ENCODE measurements around the gene OR2G6. TPM values are rescaled to one million over a fixed set of nuclear protein-coding genes. Genes with fewer than 3 reads are reported as not detected.
"Not testable (repeated sequence)": the region's sequence is repeated elsewhere in the genome, so short reads cannot be mapped to it uniquely, and the experiment has no call there.

OR2G6 gene
- total RNA-seq, 2 donors from 2014 or later: not detected

DNA sequence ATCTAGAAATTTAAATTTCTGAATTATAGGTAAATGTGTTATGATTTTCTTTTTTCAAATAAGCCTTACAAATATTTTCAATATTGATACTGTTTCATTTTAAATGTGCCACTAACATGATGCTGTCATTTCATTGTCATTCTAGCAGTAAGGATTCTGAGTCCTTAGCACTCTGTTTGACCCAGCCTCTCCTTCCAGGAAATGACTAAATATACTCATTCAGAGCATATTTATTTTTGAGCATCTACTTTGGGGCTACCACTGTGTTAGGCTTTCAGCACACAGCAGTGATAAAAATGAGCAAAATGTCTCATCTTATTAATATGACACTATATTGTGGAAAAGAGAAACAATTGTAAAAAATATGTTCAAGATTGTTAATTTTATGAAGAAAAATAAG lies 2.3 kb downstream of the OR2G6 start:
- DNase-seq; H3K4me1 ChIP-seq; H3K4me3 ChIP-seq; H3K27me3 ChIP-seq; H3K27ac ChIP-seq; H3K36me3 ChIP-seq (replicated peaks in 1 of 2; ENCODE audit: insufficient read depth in 1 of 2, low read depth in 2 of 2); H3K9me3 ChIP-seq; ATAC-seq; intact Hi-C loops (cut with DNase I): not testable (repeated sequence)

DNA sequence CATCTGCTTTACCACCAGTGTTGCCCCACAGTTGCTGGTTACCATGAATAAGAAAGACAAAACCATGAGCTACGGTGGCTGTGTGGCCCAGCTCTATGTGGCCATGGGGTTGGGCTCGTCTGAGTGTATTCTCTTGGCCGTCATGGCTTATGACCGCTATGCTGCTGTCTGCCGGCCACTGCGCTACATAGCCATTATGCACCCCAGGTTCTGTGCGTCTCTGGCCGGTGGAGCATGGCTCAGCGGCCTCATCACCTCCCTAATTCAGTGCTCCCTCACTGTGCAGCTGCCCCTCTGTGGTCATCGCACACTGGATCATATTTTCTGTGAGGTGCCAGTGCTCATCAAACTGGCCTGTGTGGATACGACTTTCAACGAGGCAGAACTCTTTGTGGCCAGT lies 14.0 kb downstream of the OR2G6 start:
- Histone ChIP-seq H3K9me3 (peaks cover 0 to 8% (median 0%) of the 10 kb centered on the region in 3 donors), H3K36me3 (replicated peaks in 1 of 2; ENCODE audit: insufficient read depth in 1 of 2, low read depth in 2 of 2) (no peaks in the 10 kb centered on the region), H3K4me3 (no peak overlapping the region), H3K4me1 (no peaks in the 10 kb centered on the region), H3K27ac (no peak overlapping the region), H3K27me3 (no peaks in the 10 kb centered on the region)
- no peak for TF ChIP-seq POLR2A (IDR thresholded peaks at IDR 0.05)
- TF ChIP-seq, protein P1, sequence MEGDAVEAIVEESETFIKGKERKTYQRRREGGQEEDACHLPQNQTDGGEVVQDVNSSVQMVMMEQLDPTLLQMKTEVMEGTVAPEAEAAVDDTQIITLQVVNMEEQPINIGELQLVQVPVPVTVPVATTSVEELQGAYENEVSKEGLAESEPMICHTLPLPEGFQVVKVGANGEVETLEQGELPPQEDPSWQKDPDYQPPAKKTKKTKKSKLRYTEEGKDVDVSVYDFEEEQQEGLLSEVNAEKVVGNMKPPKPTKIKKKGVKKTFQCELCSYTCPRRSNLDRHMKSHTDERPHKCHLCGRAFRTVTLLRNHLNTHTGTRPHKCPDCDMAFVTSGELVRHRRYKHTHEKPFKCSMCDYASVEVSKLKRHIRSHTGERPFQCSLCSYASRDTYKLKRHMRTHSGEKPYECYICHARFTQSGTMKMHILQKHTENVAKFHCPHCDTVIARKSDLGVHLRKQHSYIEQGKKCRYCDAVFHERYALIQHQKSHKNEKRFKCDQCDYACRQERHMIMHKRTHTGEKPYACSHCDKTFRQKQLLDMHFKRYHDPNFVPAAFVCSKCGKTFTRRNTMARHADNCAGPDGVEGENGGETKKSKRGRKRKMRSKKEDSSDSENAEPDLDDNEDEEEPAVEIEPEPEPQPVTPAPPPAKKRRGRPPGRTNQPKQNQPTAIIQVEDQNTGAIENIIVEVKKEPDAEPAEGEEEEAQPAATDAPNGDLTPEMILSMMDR (IDR thresholded peaks at IDR 0.05): no peak
- no peak for ATAC-seq
- intact Hi-C loops (cut with DNase I): no loop called here
- 64 to 75% methylated on average over 8 to 12 of the region's 12 CpGs for WGBS, 2 donors
- no peak for DNase-seq

DNA sequence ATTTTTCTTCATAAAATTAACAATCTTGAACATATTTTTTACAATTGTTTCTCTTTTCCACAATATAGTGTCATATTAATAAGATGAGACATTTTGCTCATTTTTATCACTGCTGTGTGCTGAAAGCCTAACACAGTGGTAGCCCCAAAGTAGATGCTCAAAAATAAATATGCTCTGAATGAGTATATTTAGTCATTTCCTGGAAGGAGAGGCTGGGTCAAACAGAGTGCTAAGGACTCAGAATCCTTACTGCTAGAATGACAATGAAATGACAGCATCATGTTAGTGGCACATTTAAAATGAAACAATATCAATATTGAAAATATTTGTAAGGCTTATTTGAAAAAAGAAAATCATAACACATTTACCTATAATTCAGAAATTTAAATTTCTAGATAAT lies 29.6 kb downstream of the OR2G6 start:
- H3K27ac ChIP-seq; DNase-seq; H3K4me1 ChIP-seq; H3K36me3 ChIP-seq (replicated peaks in 1 of 2; ENCODE audit: insufficient read depth in 1 of 2, low read depth in 2 of 2); H3K9me3 ChIP-seq; H3K4me3 ChIP-seq; ATAC-seq; intact Hi-C loops (cut with DNase I); H3K27me3 ChIP-seq: not testable (repeated sequence)

DNA sequence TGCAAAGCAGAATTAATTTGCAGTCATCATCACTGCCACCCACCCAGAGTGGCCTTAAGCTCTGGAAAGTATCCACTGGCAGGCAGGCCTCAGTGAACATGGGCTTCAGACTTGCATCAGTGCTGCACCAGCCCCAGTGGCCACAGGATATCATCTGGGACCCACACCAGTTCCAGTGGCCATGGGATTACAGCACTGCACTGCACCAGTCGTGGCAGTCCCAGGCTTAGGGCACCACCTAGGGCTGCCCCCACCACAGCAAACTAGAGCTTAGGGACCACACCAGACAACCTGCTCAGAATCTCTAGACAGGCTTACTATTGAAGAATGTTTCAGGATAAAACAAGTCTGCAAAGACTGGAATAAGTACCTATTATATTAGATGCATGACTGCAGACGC lies 39.5 kb downstream of the OR2G6 start:
- H3K9me3 ChIP-seq; H3K4me1 ChIP-seq; H3K36me3 ChIP-seq (replicated peaks in 1 of 2; ENCODE audit: insufficient read depth in 1 of 2, low read depth in 2 of 2); H3K4me3 ChIP-seq; intact Hi-C loops (cut with DNase I); DNase-seq; H3K27me3 ChIP-seq; H3K27ac ChIP-seq; ATAC-seq: not testable (repeated sequence)
- WGBS, 2 donors: no CpG with 5 or more reads among the region's 2 CpGs

DNA sequence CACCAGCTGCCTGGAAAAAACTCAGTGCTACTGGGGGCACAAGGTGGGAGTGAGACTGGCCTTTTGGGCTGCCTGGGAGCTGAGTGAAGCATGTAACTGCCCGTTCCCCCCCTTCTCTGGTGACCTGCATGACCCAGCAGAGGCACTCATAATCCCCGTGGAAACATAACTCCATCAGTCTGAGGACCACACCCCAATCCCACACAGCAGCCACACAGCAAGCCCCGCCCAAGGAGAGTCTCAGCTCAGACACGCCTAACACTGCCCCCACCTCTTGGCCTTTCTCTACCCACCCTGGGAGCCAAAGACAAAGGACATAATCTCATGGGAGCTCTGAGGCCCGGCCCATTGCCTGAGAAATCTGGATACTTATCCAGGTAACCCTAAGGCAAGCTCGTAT lies 43.2 kb downstream of the OR2G6 start:
- DNase-seq; H3K36me3 ChIP-seq (replicated peaks in 1 of 2; ENCODE audit: insufficient read depth in 1 of 2, low read depth in 2 of 2); H3K4me3 ChIP-seq; H3K27me3 ChIP-seq; ATAC-seq; intact Hi-C loops (cut with DNase I); H3K4me1 ChIP-seq; H3K9me3 ChIP-seq; H3K27ac ChIP-seq: not testable (repeated sequence)
- no CpG with 5 or more reads among the region's 6 CpGs for WGBS, 2 donors

DNA sequence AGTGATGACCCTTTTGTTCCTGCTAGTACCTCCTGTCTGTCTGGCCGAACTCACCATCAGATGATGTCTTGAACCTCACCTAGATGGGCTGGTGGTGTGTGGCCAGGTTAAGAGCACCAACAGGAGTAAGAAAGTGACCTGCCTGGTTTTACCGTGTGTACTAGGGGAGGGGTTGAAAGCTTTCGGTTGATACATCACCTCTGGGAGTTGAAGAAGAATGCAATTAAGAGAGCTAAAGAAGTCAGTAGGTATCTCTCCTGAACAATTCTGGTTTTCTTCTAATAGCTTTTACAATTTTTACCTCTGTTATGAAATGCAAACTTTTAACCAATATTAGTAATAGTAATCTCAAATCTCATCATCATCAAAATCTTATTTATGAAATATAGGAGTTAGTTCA lies 54.8 kb downstream of the OR2G6 start, which contains the start of gene OR2T29:
Gene OR2T29, minus strand, starts transcription at position 101 of the 400 bp plus-strand sequence. CDS start 3,281 bp downstream, outside the sequence.
- not testable (repeated sequence) for DNase-seq

DNA sequence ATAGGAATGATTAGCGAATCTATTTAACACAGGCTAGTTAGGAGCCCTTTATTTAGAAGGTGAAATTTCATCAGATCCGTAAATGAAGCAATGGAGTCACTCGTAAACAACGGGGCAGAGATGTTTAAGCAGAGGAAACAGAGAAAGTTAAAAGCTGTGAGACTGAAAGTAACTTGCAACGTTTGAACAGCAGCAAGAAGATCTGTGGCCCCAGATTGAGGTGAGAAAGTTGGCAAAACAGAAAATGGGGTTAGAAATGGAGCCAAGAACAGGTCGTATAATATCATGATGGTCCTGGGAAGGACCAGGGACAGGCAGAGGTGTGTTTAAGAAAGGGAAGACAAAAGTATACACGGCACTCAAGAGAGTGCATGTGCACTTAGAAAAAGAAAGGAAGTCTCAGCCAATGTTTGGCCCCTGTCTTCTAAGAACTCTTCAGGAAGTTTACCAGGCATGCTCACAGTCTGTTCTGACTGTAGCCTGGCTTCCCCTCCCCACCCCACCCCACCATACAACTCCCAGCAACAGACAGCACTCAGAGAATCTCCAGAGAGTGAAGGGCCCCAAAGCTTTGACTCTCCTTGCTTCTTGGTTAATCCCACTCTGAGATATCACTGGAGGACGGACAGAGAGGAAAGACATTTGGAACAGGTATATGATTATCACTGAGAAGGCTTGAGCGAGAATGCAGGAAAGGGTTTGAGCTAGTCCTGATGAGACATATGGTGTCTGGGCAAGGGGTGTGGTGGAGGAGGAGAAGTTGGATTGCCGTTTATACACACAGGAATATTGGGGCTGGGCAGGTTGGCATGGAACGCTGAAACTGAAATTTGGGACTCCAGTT lies 57.9 kb downstream of the OR2G6 start:
- H3K27me3 ChIP-seq; H3K4me3 ChIP-seq; H3K36me3 ChIP-seq (replicated peaks in 1 of 2; ENCODE audit: insufficient read depth in 1 of 2, low read depth in 2 of 2); H3K9me3 ChIP-seq; ATAC-seq; intact Hi-C loops (cut with DNase I); H3K4me1 ChIP-seq; H3K27ac ChIP-seq; DNase-seq: not testable (repeated sequence)
- 51 to 57% methylated on average over 9 to 11 of the region's 11 CpGs for WGBS, 2 donors

More for the DNA sequence above, 54.8 kb downstream of the OR2G6 start, which contains the start of gene OR2T29:
- ATAC-seq; intact Hi-C loops (cut with DNase I); H3K36me3 ChIP-seq (replicated peaks in 1 of 2; ENCODE audit: insufficient read depth in 1 of 2, low read depth in 2 of 2); H3K27me3 ChIP-seq; H3K27ac ChIP-seq; H3K4me3 ChIP-seq; H3K9me3 ChIP-seq; H3K4me1 ChIP-seq: not testable (repeated sequence)
- WGBS, 2 donors: 30 to 53% methylated on average over 1 to 2 of the region's 3 CpGs

DNA sequence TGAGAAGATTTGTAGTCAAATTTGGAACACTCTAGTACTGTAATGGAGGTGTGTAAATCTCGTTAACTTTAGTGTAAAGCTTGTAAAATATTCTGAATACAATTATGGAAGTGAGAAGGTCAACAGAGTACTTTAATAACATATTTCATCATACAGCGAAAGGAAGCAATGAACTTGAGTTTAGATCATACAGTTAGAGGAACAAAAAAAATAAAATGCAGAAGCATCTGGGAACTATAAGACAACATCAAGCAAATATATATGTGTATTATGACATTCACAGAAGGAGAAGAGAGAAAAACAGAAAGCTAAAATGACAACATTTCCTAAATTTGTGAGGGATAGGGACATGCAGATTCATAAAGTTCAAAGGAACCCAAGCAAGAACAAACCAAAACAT lies 61.2 kb downstream of the OR2G6 start:
- ATAC-seq; intact Hi-C loops (cut with DNase I); H3K27me3 ChIP-seq; H3K4me3 ChIP-seq; H3K27ac ChIP-seq; H3K4me1 ChIP-seq; H3K36me3 ChIP-seq (replicated peaks in 1 of 2; ENCODE audit: insufficient read depth in 1 of 2, low read depth in 2 of 2); H3K9me3 ChIP-seq; DNase-seq: not testable (repeated sequence)
- WGBS, 2 donors: 16 to 36% methylated on average over 2 of the region's 2 CpGs

DNA sequence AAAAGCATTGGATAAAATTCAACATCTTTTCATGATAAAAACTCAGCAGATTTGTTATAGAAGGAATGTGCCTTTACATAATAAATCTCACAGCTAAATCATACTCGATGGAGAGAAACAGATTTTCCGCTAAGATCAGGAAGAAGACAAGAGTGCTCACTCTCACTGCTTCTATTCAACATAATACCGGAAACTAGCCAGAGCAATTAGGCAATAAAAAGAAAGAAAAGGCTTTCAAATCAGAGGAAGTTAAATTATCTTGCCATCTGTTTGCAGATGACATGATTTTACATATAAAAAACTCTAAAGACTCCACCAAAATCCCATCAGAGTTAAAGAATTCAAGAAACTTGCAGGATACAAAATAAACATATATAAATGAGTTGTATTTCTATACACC lies 62.9 kb downstream of the OR2G6 start:
- ATAC-seq; H3K9me3 ChIP-seq; H3K27me3 ChIP-seq; H3K4me3 ChIP-seq; DNase-seq; H3K27ac ChIP-seq; H3K36me3 ChIP-seq (replicated peaks in 1 of 2; ENCODE audit: insufficient read depth in 1 of 2, low read depth in 2 of 2); H3K4me1 ChIP-seq; intact Hi-C loops (cut with DNase I): not testable (repeated sequence)
- WGBS, 2 donors: 48 to 72% methylated on average over 3 of the region's 3 CpGs

DNA sequence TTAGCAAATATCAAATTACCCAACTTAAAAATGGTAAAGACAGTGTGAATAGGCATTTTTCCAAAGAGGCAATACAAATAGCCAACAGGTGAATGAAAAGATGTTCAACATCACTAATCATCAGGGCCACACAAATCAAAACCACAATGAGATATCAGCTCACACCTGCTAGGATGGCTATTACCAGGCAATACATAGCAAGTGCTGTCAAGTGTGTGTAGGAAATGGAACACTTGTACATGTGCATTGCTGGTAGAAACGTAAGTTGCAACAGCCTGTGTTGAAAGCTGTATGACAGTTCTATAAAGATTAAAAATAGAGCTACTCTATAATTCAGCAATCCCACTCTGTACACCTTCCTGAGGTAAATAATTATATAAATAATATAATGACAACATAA lies 64.2 kb downstream of the OR2G6 start:
- intact Hi-C loops (cut with DNase I); H3K27ac ChIP-seq; DNase-seq; ATAC-seq; H3K4me1 ChIP-seq; H3K4me3 ChIP-seq; H3K9me3 ChIP-seq; H3K36me3 ChIP-seq (replicated peaks in 1 of 2; ENCODE audit: insufficient read depth in 1 of 2, low read depth in 2 of 2); H3K27me3 ChIP-seq: not testable (repeated sequence)
- no CpG with 5 or more reads among the region's 1 CpG for WGBS, 2 donors

DNA sequence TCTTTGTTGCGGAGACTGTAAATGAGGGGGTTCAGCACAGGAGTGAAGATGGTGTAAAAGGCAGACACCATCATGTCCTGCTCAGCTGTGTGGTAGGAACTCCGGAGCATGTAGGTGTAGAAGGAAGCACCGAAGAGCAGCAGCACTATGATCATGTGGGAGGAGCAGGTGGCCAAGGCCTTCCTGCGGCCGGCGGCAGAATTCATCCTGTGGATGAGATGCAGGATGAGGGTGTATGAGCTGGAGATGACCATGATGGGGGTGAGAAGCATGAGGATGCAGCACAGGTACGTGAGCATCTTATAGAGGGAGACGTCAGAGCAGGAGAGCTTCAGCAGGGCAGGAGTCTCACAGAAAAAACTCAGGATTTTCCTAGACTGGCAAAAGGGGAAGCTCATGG lies 66.0 kb downstream of the OR2G6 start:
- H3K4me1 ChIP-seq; H3K36me3 ChIP-seq (replicated peaks in 1 of 2; ENCODE audit: insufficient read depth in 1 of 2, low read depth in 2 of 2); DNase-seq; H3K4me3 ChIP-seq; ATAC-seq; H3K9me3 ChIP-seq; H3K27ac ChIP-seq; H3K27me3 ChIP-seq; intact Hi-C loops (cut with DNase I): not testable (repeated sequence)
- WGBS, 2 donors: 50 to 76% methylated on average over 2 to 5 of the region's 8 CpGs

Measured in body of pancreas (tissue), 4 donors.